SU-DHL-6 (cell line): ENCODE results near the gene INTS3.

Experiments used
- EZH2phosphoT487 ChIP-seq: fragments of 200-600 bp; sonication (generic), shearing (Covaris generic); conservative IDR thresholded peaks from 2 replicates; pipeline ENCODE4 v1.6.1; 2018; ENCODE audit warnings: mild to moderate bottlenecking, antibody characterized with exemption, low read length, moderate library complexity, mixed read lengths
- TF ChIP-seq, protein P1 (sequence below): fragments of 200-600 bp; sonication (generic); IDR thresholded peaks from one replicate; pipeline ENCODE4 v1.5.1; 2017; ENCODE audit warnings: antibody characterized with exemption, mild to moderate bottlenecking, low read length, moderate library complexity; ENCODE audit not compliant: insufficient read depth, poor library complexity, severe bottlenecking

GRCh38 chr1:153771261-153771660 lies 43.4 kb downstream of the INTS3 start:
- TF ChIP-seq, protein P1, sequence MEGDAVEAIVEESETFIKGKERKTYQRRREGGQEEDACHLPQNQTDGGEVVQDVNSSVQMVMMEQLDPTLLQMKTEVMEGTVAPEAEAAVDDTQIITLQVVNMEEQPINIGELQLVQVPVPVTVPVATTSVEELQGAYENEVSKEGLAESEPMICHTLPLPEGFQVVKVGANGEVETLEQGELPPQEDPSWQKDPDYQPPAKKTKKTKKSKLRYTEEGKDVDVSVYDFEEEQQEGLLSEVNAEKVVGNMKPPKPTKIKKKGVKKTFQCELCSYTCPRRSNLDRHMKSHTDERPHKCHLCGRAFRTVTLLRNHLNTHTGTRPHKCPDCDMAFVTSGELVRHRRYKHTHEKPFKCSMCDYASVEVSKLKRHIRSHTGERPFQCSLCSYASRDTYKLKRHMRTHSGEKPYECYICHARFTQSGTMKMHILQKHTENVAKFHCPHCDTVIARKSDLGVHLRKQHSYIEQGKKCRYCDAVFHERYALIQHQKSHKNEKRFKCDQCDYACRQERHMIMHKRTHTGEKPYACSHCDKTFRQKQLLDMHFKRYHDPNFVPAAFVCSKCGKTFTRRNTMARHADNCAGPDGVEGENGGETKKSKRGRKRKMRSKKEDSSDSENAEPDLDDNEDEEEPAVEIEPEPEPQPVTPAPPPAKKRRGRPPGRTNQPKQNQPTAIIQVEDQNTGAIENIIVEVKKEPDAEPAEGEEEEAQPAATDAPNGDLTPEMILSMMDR = no peak
- no peak for TF ChIP-seq EZH2phosphoT487
